ENCODE data around the gene HTRA3.

Gene HTRA3

DNA sequence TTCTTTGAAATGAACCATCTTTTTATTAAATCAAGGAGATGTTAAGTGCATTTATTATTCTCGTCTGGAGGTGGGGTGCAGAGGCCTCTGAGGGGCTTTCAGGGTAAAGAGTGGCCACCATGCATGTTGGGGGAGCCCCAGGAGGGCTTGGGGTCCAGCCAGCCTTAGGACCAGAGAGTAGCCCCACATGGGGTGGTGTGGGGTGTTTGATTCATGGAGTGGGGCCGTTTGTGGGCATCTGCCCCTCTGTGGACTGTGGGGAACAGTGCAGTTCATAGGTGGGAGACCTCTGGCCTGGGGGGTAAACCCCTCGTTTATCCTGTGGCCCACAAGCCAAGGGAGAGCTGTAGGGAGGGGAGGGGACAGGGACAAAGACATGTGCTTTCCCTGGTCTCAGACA lies 26.9 kb downstream of the HTRA3 start:
- TF ChIP-seq ZNF585B (tag by site-specific recombination; IDR thresholded peaks at IDR 0.05) (no peak), ZNF366 (tag by site-specific recombination; conservative IDR thresholded peaks at IDR 0.05) (no peak), GLIS1 (tag by site-specific recombination; IDR thresholded peaks at IDR 0.05) (no peak), ZNF423 (tag by site-specific recombination; IDR thresholded peaks at IDR 0.05) (no peak), ZSCAN23 (tag by site-specific recombination; IDR thresholded peaks at IDR 0.05) (no peak), ZNF404 (tag by site-specific recombination; IDR thresholded peaks at IDR 0.05) (no peak), ZNF530 (tag by site-specific recombination; IDR thresholded peaks at IDR 0.05; ENCODE audit: low read depth) (no peak), ZNF114 (tag by site-specific recombination; IDR thresholded peaks at IDR 0.05) (no peak), ZNF529 (tag by site-specific recombination; IDR thresholded peaks at IDR 0.05; ENCODE audit: insufficient replicate concordance) (no peak), ZNF221 (tag by site-specific recombination; IDR thresholded peaks at IDR 0.05; ENCODE audit: borderline replicate concordance) (no peak), ZNF701 (tag by site-specific recombination; IDR thresholded peaks at IDR 0.05) (no peak), AEBP2 (tag by site-specific recombination; IDR thresholded peaks at IDR 0.05; ENCODE audit: borderline replicate concordance) (no peak), SP2 (tag by site-specific recombination; IDR thresholded peaks at IDR 0.05) (no peak), ZNF624 (tag by site-specific recombination; IDR thresholded peaks at IDR 0.05) (no peak)
- TF ChIP-seq, protein P1, sequence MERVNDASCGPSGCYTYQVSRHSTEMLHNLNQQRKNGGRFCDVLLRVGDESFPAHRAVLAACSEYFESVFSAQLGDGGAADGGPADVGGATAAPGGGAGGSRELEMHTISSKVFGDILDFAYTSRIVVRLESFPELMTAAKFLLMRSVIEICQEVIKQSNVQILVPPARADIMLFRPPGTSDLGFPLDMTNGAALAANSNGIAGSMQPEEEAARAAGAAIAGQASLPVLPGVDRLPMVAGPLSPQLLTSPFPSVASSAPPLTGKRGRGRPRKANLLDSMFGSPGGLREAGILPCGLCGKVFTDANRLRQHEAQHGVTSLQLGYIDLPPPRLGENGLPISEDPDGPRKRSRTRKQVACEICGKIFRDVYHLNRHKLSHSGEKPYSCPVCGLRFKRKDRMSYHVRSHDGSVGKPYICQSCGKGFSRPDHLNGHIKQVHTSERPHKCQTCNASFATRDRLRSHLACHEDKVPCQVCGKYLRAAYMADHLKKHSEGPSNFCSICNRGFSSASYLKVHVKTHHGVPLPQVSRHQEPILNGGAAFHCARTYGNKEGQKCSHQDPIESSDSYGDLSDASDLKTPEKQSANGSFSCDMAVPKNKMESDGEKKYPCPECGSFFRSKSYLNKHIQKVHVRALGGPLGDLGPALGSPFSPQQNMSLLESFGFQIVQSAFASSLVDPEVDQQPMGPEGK (tag by site-specific recombination; IDR thresholded peaks at IDR 0.05), result no peak
- ChIA-PET POLR2A (no interaction called here), CTCF (no interaction called here)
- Histone ChIP-seq H3K4me3 (ENCODE audit: low read depth, low read length) (no peak overlapping the region), H3K27ac (ENCODE audit: extremely low read depth, low read depth, low read length) (no peak overlapping the region), H3K9me3 (ENCODE audit: control insufficient read depth, insufficient read depth, low read depth, low read length) (no peaks in the 10 kb centered on the region), H3K36me3 (ENCODE audit: control insufficient read depth in 2 of 2, insufficient read depth in 1 of 2, low read length in 2 of 2) (peaks cover 0 to 4% of the 10 kb centered on the region in 2 experiments; a peak in 1 of 3 replicates), H3K4me1 (ENCODE audit: control insufficient read depth, insufficient read depth, low read length) (no peaks in the 10 kb centered on the region)

DNA sequence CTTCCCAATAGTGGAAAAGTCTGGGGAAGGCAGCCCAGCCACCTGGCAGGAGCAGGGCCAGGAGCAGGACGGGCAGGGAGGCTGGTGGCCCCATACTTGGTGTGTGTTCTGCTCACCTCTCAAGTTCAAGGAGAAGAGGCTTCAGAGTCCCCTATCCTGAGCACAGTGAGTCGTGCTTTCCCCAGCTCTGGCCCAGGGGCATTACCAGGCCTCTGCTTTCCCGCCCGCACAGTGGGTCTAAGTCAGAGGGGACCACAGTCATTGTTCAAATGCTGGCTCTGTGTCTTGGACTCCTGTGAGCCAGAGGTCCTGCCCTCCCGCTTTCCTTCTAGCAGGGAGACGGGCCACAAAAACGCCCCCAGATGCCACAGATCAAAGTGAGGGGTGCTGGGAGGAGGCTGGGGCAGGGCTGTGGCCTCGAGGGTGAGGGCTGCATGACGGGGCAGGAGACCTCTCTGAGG lies 27.6 kb downstream of the HTRA3 start:
- TF ChIP-seq CTCF (tag by site-specific recombination; IDR thresholded peaks at IDR 0.05), result no peak
- TF ChIP-seq ZNF274 (IDR thresholded peaks at IDR 0.05; ENCODE audit: low read length), result no peak
- TF ChIP-seq ZNF274 (tag by site-specific recombination; IDR thresholded peaks at IDR 0.05; ENCODE audit: borderline replicate concordance), result no peak
- no peak for TF ChIP-seq ZNF354C (tag by site-specific recombination; IDR thresholded peaks at IDR 0.05; ENCODE audit: borderline replicate concordance, low read depth)
- no peak for TF ChIP-seq MZF1 (tag by site-specific recombination; IDR thresholded peaks at IDR 0.05; ENCODE audit: borderline replicate concordance)
- TF ChIP-seq ZNF24 (tag by site-specific recombination; IDR thresholded peaks at IDR 0.05), result no peak
- TF ChIP-seq GLIS1 (tag by site-specific recombination; IDR thresholded peaks at IDR 0.05), result no peak
- TF ChIP-seq ZNF114 (tag by site-specific recombination; IDR thresholded peaks at IDR 0.05), result no peak
- H3K36me3 ChIP-seq (ENCODE audit: control insufficient read depth in 2 of 2, insufficient read depth in 1 of 2, low read length in 2 of 2), result peaks cover 0 to 4% of the 10 kb centered on the region in 2 experiments; a peak in 1 of 3 replicates
- no peaks in the 10 kb centered on the region for H3K4me1 ChIP-seq (ENCODE audit: control insufficient read depth, insufficient read depth, low read length)
- no peaks in the 10 kb centered on the region for H3K9me3 ChIP-seq (ENCODE audit: control insufficient read depth, insufficient read depth, low read depth, low read length)
- CTCF ChIA-PET, result no interaction called here
- no peak overlapping the region for H3K4me3 ChIP-seq (ENCODE audit: low read depth, low read length)
- POLR2A ChIA-PET, result no interaction called here
- no peak overlapping the region for H3K27ac ChIP-seq (ENCODE audit: extremely low read depth, low read depth, low read length)

Measured in HEK293 (cell line).